Liver (tissue), 9 donors: Measurements from ENCODE around the gene RERE. TPM values are rescaled to one million over a fixed set of nuclear protein-coding genes. Genes with fewer than 3 reads are reported as not detected.

Source experiments
- DNase-seq: peaks from one replicate; pipeline ENCODE4 v3.0.0-alpha.2; 2017; ENCODE audit warnings: low spot score
- H3K27ac ChIP-seq, 2 donors: one replicate each; pipeline ENCODE4 v1.7.0; 2013; ENCODE audit warnings: inconsistent platforms in 2 of 2, low read length in 2 of 2, control low read depth in 1 of 2, low read depth in 1 of 2, mild to moderate bottlenecking in 1 of 2
- H3K27me3 ChIP-seq, 4 donors: one replicate each; pipeline versions ENCODE4 v1.6.1 to v1.7.0; 2013; ENCODE audit warnings: low read length in 3 of 4, inconsistent platforms in 1 of 4, mild to moderate bottlenecking in 1 of 4, moderate library complexity in 1 of 4; ENCODE audit not compliant: control insufficient read depth in 4 of 4, insufficient read depth in 4 of 4
- H3K36me3 ChIP-seq, 4 donors: one replicate each; pipeline versions ENCODE4 v1.6.1 to v1.7.0; 2013; ENCODE audit warnings: low read length in 3 of 4, mild to moderate bottlenecking in 3 of 4, low read depth in 1 of 4, moderate library complexity in 1 of 4; ENCODE audit not compliant: control insufficient read depth in 4 of 4, insufficient read depth in 3 of 4
- H3K4me1 ChIP-seq, 4 donors: one replicate each; pipeline versions ENCODE4 v1.6.1 to v1.7.0; 2013; ENCODE audit warnings: low read length in 3 of 4, mild to moderate bottlenecking in 3 of 4, moderate library complexity in 1 of 4; ENCODE audit not compliant: control insufficient read depth in 4 of 4, insufficient read depth in 4 of 4
- H3K4me3 ChIP-seq, 3 donors: one replicate each; pipeline versions ENCODE4 v1.6.1 to v1.7.0; 2013; ENCODE audit warnings: low read length in 3 of 3, control low read depth in 1 of 3, low read depth in 1 of 3, mild to moderate bottlenecking in 1 of 3
- H3K9ac ChIP-seq, 2 donors: one replicate each; pipeline ENCODE4 v1.7.0; 2013; ENCODE audit warnings: low read length in 2 of 2, mild to moderate bottlenecking in 2 of 2, moderate library complexity in 2 of 2, control low read depth in 1 of 2, low read depth in 1 of 2
- H3K9me3 ChIP-seq, 4 donors: one replicate each; pipeline versions ENCODE4 v1.6.1 to v1.7.0; 2013; ENCODE audit warnings: low read length in 3 of 4; ENCODE audit not compliant: control insufficient read depth in 4 of 4
- GABPA ChIP-seq, 2 donors: IDR thresholded peaks in 1 of 2; conservative IDR thresholded peaks in 1 of 2; 2 replicates each; pipeline ENCODE4 v1.6.1; 2016; ENCODE audit warnings: antibody characterized with exemption in 2 of 2, mild to moderate bottlenecking in 1 of 2, moderate library complexity in 1 of 2
- NR2F2 ChIP-seq: IDR thresholded peaks from 2 replicates; pipeline ENCODE4 v1.6.1; 2016; ENCODE audit warnings: antibody characterized with exemption
- RAD21 ChIP-seq, 2 donors: IDR thresholded peaks; 2 replicates each; pipeline ENCODE4 v1.6.1; 2016; ENCODE audit warnings: antibody characterized with exemption in 2 of 2, mild to moderate bottlenecking in 2 of 2
- REST ChIP-seq: IDR thresholded peaks from 2 replicates; pipeline ENCODE4 v1.6.1; 2016; ENCODE audit warnings: antibody characterized with exemption, mild to moderate bottlenecking
- ZBTB33 ChIP-seq: IDR thresholded peaks from 2 replicates; pipeline ENCODE4 v1.6.1; 2016; ENCODE audit warnings: antibody characterized with exemption
- WGBS: extraction: QIAGEN DNeasy Blood & Tissue Kit; methylation state at CpG from one replicate; pipeline ENCODE4 v1.1.7; 2013; 5-methylcytosine and 5-hydroxymethylcytosine counted together
- polyA plus RNA-seq, 2 donors: library from polyadenylated mRNA; stranded (reverse) in 1 of 2; unstranded in 1 of 2; fragments of 200-250 nt in 1 of 2; fragments of >200 nt in 1 of 2; fragmentation: Nextera tagmentation in 1 of 2; extraction: Ambion mirVana in 1 of 2; gene quantifications; one replicate each; pipeline versions ENCODE4 v1.2.1 to v1.2.3, GENCODE V29; 2013 to 2015
- total RNA-seq, 2 donors: library from RNA; depleted of rRNA; stranded (reverse); fragments of >200 nt; gene quantifications; one replicate each; pipeline ENCODE4 v1.2.3, GENCODE V29; 2014
- donor health status: healthy.
- donor health status: healthy.
- donor health status: healthy.
- donor health status: healthy.
- donor health status: healthy.

Gene RERE
- total and polyA plus RNA-seq, 4 donors: 9.8 to 49.1 (median 24.8) TPM

- TF ChIP-seq GABPA (IDR thresholded peaks at IDR 0.05 in 1 of 2, conservative IDR thresholded peaks at IDR 0.05 in 1 of 2) (no peak), NR2F2 (peak; percentile 53)
- H3K9me3 ChIP-seq: no peaks in the 10 kb centered on the region
- H3K27ac ChIP-seq: no peak overlapping the region
- H3K36me3 ChIP-seq: peaks cover 0 to 7% (median 1%) of the 10 kb centered on the region in 4 donors
- no peak overlapping the region for H3K9ac ChIP-seq
- DNase-seq: peak; percentile 41
- H3K27me3 ChIP-seq: no peaks in the 10 kb centered on the region
- H3K4me1 ChIP-seq: no peaks in the 10 kb centered on the region
- 82% methylated on average over 8 of the region's 8 CpGs for WGBS
- H3K4me3 ChIP-seq: no peak overlapping the region
Observed at GRCh38 chr1:8541961-8542521, 275.4 kb downstream of the RERE start.

GRCh38 chr1:8540971-8541370, 276.5 kb downstream of the RERE start:
- no peak overlapping the region for H3K9ac ChIP-seq
- WGBS: 88% methylated on average over 1 of the region's 1 CpG

More at GRCh38 chr1:8540971-8541370, 276.5 kb downstream of the RERE start:
- TF ChIP-seq RAD21 (IDR thresholded peaks at IDR 0.05): no peak
- no peak for TF ChIP-seq ZBTB33
- TF ChIP-seq REST: no peak
- Histone ChIP-seq H3K27ac (no peak overlapping the region), H3K4me1 (peaks cover 0 to 3% (median 0%) of the 10 kb centered on the region in 4 donors), H3K4me3 (no peak overlapping the region), H3K9me3 (no peaks in the 10 kb centered on the region), H3K27me3 (no peaks in the 10 kb centered on the region), H3K36me3 (peaks cover 0 to 7% (median 1%) of the 10 kb centered on the region in 4 donors)
- no peak for DNase-seq
